ENCODE measurements around the gene TUBA8. TPM values are rescaled to one million over a fixed set of nuclear protein-coding genes. Genes with fewer than 3 reads are reported as not detected.

The TUBA8 gene
- total RNA-seq, 2 donors from 2014 or later = 2.3 to 2.8 TPM

GRCh38 chr22:18075101-18075719 is 35.4 kb upstream of the TUBA8 start:
- DNase-seq (ENCODE audit: low spot score) = no peak
- intact Hi-C loops (cut with DNase I) = loop anchor here (5.0 to 10.0 kb wide), 3 partner anchors 163 to 243 kb away; no protein-coding TSS in a partner anchor

GRCh38 chr22:18075720-18076497 is 34.7 kb upstream of the TUBA8 start:
- no peak for DNase-seq (ENCODE audit: low spot score)
- intact Hi-C loops (cut with DNase I) = loop anchor here (2.0 to 10.0 kb wide), 4 partner anchors 164 to 245 kb away; no protein-coding TSS in a partner anchor

GRCh38 chr22:18077087-18077638 is 33.4 kb upstream of the TUBA8 start:
- no peak for DNase-seq (ENCODE audit: low spot score)
- intact Hi-C loops (cut with DNase I) = loop anchor here (2.0 to 10.0 kb wide), 4 partner anchors 165 to 246 kb away; no protein-coding TSS in a partner anchor

GRCh38 chr22:18077639-18078328 is 32.8 kb upstream of the TUBA8 start, which contains the start of gene PEX26:
PEX26 (plus strand) TSS chr22:18077990; CDS start chr22:18078377, 387 bp downstream.
- DNase-seq (ENCODE audit: low spot score) = peak; percentile 98
- intact Hi-C loops (cut with DNase I) = loop anchor here (2.0 to 10.0 kb wide), 5 partner anchors 165 to 321 kb away; no protein-coding TSS in a partner anchor

- DNase-seq (ENCODE audit: low spot score) = no peak
- intact Hi-C loops (cut with DNase I) = loop anchor here (2.0 to 10.0 kb wide), 4 partner anchors 166 to 322 kb away; no protein-coding TSS in a partner anchor
These were observed 32.1 kb upstream of the TUBA8 start for GRCh38 chr22:18078329-18079041.

GRCh38 chr22:18079706-18080233 is 30.8 kb upstream of the TUBA8 start:
- DNase-seq (ENCODE audit: low spot score) = no peak
- intact Hi-C loops (cut with DNase I) = loop anchor here (2.0 to 10.0 kb wide), 4 partner anchors 167 to 323 kb away; no protein-coding TSS in a partner anchor

GRCh38 chr22:18081416-18081815 is 29.2 kb upstream of the TUBA8 start:
- intact Hi-C loops (cut with DNase I) = no loop called here
- no peak for DNase-seq (ENCODE audit: low spot score)

GRCh38 chr22:18082467-18082866 is 28.1 kb upstream of the TUBA8 start:
- no peak for DNase-seq (ENCODE audit: low spot score)
- intact Hi-C loops (cut with DNase I) = no loop called here

- DNase-seq (ENCODE audit: low spot score) = no peak
- intact Hi-C loops (cut with DNase I) = no loop called here
These were observed 27.2 kb upstream of the TUBA8 start for GRCh38 chr22:18083406-18083805.

GRCh38 chr22:18085188-18085587 is 25.4 kb upstream of the TUBA8 start:
- DNase-seq (ENCODE audit: low spot score) = no peak
- intact Hi-C loops (cut with DNase I) = no loop called here

- no peak for DNase-seq (ENCODE audit: low spot score)
These were observed 23.2 kb upstream of the TUBA8 start for GRCh38 chr22:18087350-18087855.

GRCh38 chr22:18088825-18089568 is 21.6 kb upstream of the TUBA8 start:
- intact Hi-C loops (cut with DNase I) = no loop called here
- DNase-seq (ENCODE audit: low spot score) = no peak

More at GRCh38 chr22:18087350-18087855, 23.2 kb upstream of the TUBA8 start:
- intact Hi-C loops (cut with DNase I) = no loop called here

- intact Hi-C loops (cut with DNase I) = no loop called here
- no peak for DNase-seq (ENCODE audit: low spot score)
These were observed 20.3 kb upstream of the TUBA8 start for GRCh38 chr22:18090286-18090685.

GRCh38 chr22:18091478-18091877 is 19.1 kb upstream of the TUBA8 start:
- no peak for DNase-seq (ENCODE audit: low spot score)
- intact Hi-C loops (cut with DNase I) = no loop called here

GRCh38 chr22:18091916-18092526 is 18.6 kb upstream of the TUBA8 start:
- DNase-seq (ENCODE audit: low spot score) = peak; percentile 88
- intact Hi-C loops (cut with DNase I) = no loop called here

- intact Hi-C loops (cut with DNase I) = no loop called here
- DNase-seq (ENCODE audit: low spot score) = no peak
These were observed 16.9 kb upstream of the TUBA8 start for GRCh38 chr22:18093661-18094060.

GRCh38 chr22:18095101-18095805 is 15.4 kb upstream of the TUBA8 start:
- no peak for DNase-seq (ENCODE audit: low spot score)
- intact Hi-C loops (cut with DNase I) = no loop called here
